COR-L47 (cell line): ENCODE measurements around the gene WIPI1.
"Not testable (repeated sequence)": the region's sequence is repeated elsewhere in the genome, so short reads cannot be mapped to it uniquely, and the experiment has no call there.

Experiments
- DNase-seq: peaks from one replicate; lab custom pipeline; 2025; lab: John Stamatoyannopoulos, UW

WIPI1 gene, protein sequence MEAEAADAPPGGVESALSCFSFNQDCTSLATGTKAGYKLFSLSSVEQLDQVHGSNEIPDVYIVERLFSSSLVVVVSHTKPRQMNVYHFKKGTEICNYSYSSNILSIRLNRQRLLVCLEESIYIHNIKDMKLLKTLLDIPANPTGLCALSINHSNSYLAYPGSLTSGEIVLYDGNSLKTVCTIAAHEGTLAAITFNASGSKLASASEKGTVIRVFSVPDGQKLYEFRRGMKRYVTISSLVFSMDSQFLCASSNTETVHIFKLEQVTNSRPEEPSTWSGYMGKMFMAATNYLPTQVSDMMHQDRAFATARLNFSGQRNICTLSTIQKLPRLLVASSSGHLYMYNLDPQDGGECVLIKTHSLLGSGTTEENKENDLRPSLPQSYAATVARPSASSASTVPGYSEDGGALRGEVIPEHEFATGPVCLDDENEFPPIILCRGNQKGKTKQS

DNA sequence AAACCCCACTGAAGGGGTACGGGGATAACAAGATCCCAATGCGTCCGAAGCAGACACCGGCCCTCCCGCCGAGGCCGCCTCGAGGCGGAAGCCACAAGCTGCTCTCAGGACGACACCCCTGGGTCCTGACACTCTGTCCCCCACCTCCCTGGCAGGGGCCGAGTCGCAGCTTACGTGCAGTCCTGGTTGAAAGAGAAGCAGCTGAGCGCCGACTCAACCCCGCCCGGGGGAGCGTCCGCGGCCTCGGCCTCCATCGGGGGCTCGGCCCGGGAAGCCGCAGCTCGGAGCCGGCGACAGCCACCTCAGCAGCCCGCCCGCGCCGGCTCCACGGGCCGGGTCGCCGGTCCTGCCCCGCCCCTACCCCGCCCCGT, at the start of gene WIPI1:
Gene WIPI1, minus strand, starts transcription at position 329 of the 371 bp plus-strand sequence. Its CDS starts 75 bp downstream, at position 254.
- peak; percentile 65 for DNase-seq

DNA sequence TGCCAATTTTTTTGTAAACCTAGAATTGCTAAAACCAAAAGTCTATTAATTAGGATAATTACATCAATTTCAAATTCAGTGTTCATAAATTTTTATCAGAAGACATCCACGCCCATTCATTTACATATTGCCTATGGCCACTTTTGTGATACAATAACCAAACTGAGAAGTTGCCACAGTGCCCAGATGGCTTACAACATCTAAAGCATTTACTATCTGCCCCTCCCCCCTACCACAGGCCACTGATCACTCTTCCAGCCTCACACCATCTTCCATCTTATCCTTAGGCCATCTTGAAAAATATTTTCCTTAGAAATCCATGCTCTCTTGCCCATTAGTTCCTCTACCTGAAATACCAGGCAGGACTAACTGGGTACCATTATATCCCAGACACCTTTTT, 48.7 kb upstream of the WIPI1 start:
- no peak for DNase-seq

DNA sequence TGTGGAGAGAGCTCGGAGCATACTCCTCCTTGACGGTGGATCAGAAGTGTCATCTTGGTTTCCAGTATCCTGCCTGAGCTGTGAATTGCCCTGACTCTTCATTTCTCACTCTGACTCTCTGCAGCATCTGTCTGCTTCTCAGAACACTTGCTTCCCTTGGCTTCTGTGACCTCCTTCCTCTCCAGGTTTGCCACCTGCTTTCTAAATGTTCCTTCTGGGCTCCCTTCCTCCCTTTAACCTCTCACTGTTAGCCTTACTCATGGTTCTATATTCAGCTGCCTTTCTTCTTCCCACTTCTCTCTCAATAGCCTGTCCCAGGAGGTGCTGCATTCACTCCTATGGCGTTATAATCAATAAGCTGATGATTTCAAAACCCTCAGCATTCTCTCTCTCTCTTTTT, 43.8 kb upstream of the WIPI1 start:
- no peak for DNase-seq

DNA sequence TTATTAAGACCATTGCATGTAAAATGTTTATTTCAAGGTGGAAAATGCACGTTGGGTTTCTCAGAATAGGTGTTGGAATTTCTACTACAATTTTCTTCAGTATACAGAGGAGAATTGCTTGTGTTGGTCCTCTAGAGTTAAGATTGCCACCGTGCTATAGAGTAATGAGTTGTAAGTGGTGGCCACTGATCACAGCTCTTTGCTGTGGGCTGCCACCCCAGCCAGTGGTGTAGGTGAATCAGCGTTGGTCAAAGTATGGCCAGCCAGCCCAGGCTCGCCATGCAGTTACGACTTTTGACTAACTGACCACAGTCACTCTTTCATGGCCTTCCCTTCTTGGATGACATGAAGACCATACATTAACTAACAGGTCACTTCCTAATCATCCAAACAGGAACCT, 42.3 kb upstream of the WIPI1 start:
- no peak for DNase-seq

DNA sequence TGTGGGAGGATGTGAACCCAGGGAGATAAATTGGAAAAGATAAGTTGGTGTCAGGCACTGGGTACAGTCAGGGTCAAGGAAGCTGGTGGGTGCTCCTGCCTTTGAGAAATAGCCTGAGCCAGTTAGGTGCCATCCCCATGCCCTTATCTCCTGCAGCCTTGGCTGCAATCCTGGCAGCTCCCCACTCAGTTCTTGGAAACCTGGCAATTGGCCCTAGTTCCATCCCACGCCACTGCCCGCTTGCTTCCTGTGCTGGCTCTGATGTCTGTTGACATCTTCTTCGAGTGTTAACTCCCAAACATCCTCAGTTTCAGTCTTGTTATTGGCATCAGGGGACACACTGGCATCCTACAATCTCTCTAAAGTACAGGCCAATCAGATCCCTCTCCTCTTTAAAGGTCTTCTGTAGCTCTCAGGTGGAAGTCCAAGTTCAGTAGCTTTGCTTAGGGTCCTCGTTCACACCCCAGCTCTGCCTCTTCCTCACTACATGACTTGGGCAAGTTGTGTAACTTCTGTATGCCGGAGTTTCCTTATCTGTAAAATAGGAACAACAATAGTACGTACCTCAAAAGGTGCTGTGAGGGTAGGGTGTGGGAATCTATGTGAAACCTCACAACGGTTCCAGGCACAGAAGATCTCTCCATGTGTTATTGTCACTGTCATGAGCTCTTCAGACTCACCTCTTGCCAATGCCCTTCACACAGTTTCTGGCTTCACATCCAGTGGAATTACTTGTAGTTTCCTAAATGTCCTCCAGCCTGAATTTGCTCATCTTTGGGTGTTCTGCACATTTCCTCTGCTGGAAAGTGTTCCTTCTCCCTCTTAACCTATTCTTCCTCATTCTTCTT, 41.4 kb upstream of the WIPI1 start:
- no peak for DNase-seq

DNA sequence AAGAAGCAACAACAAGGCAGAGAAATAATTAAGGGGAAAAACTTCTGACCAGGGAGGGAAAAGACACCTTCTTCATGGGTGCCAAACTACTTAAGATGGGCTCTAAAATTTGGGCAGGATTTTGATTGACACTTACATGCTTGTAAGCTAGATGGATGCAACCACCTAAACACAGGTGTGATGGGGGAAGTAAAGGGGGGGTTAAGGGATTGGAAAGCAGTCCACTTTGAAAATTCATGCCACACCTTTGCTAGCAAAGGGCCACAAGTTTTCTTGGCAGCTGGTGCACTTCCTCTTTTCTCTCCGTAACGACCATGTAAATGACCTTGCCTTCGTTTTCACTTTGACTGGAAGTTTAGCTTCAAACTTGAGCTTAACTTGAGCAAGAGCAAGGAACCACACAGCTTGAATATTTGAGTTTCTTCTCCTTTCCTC, 40.6 kb upstream of the WIPI1 start:
- DNase-seq, result no peak

DNA sequence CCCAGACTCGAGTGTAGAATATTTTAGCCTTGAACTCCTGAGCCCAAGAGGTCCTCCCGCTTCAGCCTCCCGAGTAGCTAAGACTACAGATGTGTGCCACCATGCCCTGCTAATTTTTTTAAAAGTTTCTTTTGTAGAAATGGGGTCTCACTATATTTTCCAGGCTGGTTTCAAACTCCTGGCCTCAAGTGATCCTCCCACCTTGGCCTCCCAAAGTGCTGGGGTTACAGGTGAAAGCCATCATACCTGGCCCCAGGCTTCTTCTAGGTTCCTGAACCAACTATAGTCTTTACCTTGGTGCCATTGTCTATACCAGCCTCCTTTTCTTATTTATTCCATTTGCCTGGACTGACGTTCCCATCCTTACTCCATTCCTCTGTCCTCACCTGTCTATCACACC, 37.8 kb upstream of the WIPI1 start:
- DNase-seq, result no peak

DNA sequence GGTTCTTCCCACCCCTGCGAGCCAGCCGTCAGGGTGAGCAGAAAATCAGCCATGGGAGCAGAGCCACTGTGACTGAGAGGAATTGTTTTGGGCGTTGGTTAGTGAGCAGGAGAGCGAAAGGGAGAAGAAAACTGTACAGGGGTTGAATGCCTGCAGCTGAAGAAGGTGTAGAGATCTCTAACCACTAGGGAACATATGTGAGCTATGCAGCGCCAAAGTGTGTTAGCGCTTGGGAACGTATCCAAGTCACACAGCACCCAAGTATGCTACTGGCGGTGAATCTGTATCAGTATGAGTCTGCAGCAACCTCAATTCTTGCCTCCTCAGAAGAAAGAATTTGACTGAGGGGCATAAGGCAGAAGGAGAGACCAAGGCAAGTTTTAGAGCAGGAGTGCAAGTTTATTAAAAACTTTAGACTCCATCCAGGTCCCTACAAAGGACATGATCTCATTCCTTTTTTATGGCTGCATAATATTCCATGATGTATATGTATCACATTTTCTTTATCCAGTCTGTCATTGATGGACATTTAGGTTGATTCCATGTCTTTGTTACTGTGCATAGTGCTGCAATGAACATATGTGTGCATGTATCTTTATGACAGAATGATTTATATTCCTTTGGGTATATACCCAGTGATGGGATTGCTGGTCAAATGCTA, 35.2 kb upstream of the WIPI1 start:
- DNase-seq, result not testable (repeated sequence)

DNA sequence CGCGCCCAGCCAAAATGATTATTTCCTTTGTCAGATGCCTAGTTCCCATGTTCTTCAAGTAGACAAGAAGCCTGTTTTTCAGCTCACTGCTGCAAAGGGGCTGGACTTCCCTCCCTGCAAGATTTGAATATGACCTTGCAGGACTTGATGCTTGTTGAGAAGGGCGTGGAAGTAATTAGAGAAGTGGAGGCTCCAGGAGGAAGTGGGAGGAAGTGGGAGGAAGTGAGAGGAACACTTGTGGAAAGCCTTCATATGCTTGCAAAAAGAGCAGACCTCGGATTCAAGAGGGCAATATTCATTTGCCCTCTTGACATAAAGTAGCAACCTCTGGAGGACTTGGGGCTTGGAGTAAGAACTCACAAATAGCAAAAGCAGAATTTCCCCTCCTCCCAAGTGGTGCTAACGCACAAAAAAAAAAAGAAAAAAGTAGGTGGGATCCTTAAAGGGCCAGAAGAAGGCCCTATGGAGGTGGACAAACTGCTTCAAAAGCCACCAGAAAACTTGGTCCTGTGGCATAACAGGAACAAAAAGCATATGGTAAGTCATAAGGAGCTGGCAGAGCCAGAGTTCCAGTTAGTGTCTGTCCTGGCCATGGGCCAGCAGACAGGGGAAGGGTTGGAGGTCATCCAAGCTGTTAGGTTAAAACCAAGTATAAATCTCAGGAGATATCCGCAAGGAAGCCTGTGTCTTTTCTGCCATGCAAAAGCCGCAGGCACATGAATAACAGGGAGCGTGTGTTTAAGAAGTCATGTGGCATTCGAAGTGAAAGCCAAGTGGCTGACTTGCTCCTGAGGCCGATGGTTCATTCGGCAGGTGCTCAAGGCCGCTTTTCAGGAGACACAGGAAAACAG, 34.3 kb upstream of the WIPI1 start:
- DNase-seq, result no peak

DNA sequence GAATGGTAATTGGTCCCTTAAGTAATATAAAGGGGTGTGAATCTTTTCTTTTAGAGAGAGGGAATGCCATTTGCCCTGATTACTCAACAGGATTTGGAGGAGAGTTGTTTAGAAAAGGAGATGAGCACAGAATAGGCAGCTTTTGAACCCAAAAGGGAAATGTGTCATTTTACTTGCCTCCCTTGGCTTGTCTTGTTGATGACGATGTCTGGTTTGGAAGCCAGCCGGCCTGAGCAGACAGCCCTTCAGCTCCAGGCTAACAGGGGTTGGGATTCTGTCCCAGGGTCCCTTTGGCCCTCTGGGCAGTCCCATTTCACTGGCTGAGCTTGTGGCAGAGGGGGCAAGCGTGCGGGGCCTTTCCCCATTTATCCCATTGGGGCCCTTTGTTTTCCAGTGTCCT, 32.6 kb upstream of the WIPI1 start:
- DNase-seq, result no peak

DNA sequence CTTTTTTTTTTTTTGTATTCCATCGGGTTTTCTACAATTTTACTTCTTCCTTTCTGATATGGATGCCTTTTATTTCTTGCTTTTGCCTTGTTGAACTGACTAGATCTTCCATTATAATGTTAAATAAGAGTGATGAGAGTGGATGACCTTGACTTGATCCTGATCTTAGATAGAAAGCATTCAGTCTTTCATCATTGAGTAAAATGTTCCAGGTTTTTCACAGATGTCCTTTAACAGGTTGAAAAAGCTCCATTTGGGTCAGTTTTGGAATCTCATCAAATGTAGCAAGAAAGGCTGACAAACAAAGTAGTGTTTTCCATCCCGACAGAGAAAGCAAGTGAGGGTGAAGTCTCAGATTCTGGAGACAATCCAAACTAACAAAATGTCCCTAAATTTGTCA, 27.2 kb upstream of the WIPI1 start:
- DNase-seq, result no peak

DNA sequence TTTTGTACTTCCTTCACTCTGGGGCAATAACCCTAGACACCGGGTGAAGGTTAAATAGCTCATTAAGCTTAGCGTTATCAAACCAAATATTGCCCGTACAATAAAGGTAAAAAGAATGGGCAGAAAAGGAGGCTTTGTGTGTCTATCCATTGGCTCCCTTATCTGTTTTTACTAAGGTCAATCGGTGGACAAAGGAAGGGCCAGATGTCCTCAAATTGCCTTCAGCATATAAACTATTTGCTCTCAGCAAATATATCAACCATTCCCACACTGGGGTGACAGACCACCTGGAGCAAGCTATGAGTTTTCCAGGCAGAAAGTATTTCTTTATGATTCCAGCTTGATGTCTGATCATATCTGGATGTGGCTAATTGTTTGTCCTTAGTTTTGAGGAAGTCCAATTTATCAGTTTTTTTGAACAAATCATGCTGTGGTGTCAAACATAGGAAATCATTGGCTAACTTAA, 25.3 kb upstream of the WIPI1 start:
- DNase-seq, result no peak

DNA sequence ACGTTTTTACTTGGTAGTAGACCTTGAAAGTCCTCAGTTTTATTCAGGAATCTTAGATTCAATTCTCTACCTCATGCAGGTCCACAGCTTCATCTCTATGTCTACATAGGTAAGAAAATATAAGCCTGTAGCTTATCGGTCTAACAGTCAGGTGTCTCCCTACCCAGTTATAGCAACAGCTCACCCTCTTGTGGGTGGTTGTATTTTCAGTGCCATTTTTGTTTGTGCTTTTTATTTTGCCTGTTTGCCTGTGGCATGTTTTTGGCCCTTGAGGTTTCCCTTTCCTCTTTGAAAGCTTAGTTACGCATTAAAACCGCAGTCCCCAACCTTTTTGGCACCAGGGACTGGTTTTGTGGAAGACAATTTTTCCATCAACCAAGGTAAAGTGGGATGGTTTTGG, 23.6 kb upstream of the WIPI1 start:
- DNase-seq, result no peak

DNA sequence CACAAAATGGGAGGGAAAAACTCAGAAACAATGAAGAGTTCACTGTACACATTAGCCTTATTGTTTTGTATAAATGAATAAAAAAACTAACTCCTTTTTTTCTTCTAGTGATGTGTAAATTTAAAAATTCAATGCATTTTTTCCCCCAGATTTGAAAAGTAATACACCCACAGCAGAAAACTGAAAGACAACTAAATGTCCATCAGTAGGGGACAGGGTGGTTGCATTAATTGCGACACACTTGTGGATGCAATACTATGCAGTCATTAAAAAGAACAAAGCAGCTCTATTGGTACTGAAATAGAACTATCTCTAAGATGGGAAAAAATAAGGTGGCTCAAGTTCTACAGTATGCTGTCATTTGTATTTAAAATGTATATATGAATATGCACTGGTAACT, 13.7 kb upstream of the WIPI1 start:
- no peak for DNase-seq

DNA sequence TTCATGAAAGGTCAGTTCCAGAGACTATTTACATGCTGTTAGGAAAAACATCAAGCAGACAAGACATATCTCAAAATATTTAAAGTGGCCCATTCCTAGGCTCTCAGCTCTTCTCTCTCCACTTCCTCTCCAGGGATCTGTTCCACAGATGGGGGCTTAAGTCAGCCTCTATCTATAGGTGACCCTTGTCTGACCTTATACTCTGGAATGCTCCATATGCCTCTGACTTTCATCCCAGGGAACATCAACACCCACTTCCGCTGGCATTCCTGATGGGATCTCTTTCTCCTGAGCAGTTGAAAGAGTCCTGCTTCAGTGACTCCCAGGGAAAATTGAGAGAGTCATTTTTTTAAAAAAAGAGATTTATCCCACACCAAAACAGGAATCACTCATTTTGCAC, 11.5 kb upstream of the WIPI1 start:
- no peak for DNase-seq

DNA sequence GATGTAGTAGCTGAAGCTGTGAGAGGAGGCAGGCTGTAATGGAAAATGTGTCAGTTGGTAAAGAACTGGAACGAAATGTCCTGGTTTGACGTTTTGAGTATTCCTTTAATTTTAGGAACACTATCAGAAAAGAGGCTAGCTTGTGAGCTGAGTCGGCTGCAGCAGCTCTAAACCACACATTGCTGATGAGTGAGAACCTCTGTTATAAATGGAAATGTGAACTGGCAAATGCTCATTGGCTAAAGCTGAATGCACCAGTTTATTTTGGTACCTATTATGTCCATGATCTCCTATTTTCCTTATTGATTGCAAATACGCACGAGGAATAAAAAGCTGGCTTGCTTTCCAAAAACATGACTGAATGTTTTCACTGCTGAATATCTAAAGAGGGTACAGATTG, 11.0 kb upstream of the WIPI1 start:
- no peak for DNase-seq

DNA sequence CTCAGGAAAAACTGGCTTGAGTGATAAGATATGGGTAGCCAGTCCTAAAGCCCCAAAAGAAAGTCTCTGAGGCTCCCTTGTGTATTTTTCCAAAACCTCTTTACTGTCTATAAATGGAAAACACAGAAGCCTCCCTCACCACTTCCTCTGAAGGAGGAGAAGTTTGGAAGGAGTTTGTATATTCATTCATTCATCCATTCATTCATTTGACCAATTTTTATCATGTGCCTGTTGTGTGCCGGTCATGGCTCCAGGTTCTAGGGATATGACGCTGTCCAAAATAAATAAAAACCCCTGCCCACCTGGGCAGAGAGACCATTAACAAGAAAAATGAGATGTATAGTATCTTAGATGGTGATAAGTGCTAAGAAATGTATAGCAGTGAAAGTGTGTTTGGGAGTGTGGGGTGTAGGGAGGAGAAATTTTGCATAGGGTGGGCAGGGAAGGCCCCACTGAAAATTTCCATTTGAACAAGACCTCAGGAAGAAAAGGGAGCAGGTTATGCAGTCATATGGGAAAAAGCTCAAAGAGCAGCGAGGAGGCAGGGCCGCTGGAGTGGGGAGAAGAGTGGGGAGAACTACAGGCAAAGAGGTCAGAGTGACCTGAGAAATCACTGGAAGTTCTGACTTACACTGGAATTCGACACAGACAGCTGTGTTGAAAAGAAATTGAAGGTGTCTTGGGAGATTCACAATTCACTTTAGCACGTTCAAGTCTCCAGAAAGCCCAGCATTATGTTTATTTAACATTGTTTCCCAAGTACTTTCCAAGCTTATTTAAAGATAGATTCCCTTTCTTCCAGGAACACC, 6.1 kb upstream of the WIPI1 start:
- no peak for DNase-seq

DNA sequence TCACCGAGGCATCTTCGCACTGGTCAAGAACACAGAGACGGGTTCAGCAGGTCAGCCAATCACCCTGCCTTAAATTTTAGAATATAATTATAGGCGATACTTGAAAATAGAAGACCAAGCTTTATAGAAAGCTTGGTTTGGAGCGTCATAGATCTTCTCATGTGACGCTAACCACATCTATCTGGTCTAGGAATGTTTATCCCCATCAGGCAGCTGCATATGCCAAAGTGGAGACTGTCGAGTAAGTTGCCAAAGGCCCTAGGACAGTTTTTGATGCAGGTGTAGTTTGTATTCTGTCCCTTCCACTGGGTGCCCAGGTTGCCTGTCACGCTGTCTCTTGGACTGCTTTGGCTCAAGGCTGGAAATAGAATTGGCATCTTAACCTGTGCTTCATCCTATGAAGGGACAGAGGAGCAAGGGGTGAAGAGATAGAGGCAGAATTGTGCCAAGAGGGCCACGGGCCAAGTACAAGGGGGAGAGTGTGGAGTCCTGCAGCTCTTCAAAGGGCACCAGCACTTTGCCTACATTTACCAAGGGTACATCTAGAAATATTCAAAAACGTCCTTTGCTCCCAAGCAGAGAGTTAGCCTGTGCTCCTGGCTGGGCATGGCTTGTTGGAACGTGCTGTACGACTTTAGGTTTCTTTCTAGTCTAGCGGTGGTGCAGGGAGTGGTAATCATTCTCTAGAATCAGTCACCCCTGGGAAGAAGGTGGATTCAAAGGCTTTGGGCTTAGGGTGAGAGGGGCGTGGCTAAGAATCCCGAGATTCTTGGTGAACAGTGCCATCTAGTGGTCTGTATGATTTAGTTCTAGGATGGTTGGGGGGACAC, 5.3 kb upstream of the WIPI1 start:
- DNase-seq, result peak; percentile 92

DNA sequence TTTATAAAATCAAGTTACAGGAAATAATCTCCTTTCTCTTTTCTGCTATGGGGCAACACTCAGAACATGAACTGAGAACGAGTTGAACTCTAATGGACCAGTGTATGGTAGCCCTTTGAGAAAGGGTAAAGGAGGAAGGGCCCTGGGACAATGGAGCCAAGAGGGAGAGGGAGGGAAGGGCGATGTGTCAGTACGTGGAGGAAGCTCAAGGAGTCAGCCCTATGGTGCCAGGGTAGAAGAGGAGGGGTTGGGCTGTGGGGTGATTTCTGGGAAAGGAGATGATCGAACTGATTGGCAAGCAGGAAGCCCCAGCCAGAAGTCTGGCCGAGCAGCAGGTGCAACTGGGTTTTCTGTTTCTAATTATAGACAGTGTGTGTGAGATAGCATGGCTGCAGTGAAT, 4.3 kb upstream of the WIPI1 start:
- DNase-seq, result no peak

DNA sequence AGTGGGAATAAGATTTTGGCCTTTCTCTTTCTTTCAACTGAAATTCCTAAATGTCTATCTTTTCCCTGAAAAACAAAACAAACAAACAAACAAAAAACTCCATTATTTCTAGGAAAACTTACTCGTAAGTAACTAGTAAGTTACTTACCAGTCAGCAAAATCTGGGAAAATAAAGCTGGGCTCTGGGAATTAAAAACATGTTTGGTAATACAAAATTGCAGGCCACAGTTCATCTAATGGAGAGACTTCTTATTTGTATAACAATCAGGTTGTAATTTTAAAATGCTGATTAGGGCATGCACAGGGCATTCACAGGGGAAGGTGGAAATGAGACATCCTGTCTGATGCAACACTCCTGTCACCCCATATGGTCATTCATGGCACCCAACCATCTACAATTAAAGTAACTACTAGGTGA, 3.8 kb upstream of the WIPI1 start:
- no peak for DNase-seq
